MM.1S (cell line): ENCODE data around the gene TTC22.
A peak's percentile ranks its signal among the peaks of the same experiment; 100 is the strongest.

ENCODE experiments used
- DNase-seq: peaks from one replicate; pipeline ENCODE4 v3.0.0-alpha.2; 2015
- H2AFZ ChIP-seq: fragments of 300-600 bp; sonication (generic); 2 replicates; pipeline ENCODE4 v1.6.0; 2016; ENCODE audit warnings: antibody characterized with exemption, low read length
- H3F3A ChIP-seq: fragments of 300-600 bp; sonication (generic); 2 replicates; pipeline ENCODE4 v1.6.1; 2016; ENCODE audit warnings: mild to moderate bottlenecking, antibody characterized with exemption, low read length, moderate library complexity, mixed read lengths; ENCODE audit not compliant: insufficient read depth
- H3K27ac ChIP-seq: fragments of 300-600 bp; sonication (generic); 2 replicates; pipeline ENCODE4 v1.5.1; 2016; ENCODE audit warnings: mild to moderate bottlenecking, low read length
- H3K27me3 ChIP-seq: fragments of 300-600 bp; sonication (generic); replicated peaks from 2 replicates; pipeline ENCODE4 v1.6.0; 2016; ENCODE audit warnings: low read length; ENCODE audit not compliant: insufficient read depth
- H3K36me3 ChIP-seq: fragments of 300-600 bp; sonication (generic); replicated peaks from 2 replicates; pipeline ENCODE4 v1.6.1; 2016; ENCODE audit warnings: mild to moderate bottlenecking, low read length, mixed read lengths; ENCODE audit not compliant: insufficient read depth
- H3K4me1 ChIP-seq: fragments of 300-600 bp; sonication (generic); 2 replicates; pipeline ENCODE4 v1.6.1; 2016; ENCODE audit warnings: low read length, mixed read lengths
- H3K4me2 ChIP-seq: fragments of 300-600 bp; sonication (generic); 2 replicates; pipeline ENCODE4 v1.6.0; 2016; ENCODE audit warnings: low read depth, low read length
- H3K4me3 ChIP-seq: fragments of 300-600 bp; sonication (generic); 2 replicates; pipeline ENCODE4 v1.5.1; 2016; ENCODE audit warnings: low read length, mixed read lengths
- H3K79me2 ChIP-seq: fragments of 300-600 bp; sonication (generic); 2 replicates; pipeline ENCODE4 v1.6.1; 2016; ENCODE audit warnings: mixed run types, low read length, mixed read lengths
- H3K9ac ChIP-seq: fragments of 300-600 bp; sonication (generic); 2 replicates; pipeline ENCODE4 v1.6.1; 2016; ENCODE audit warnings: low read length, mixed read lengths
- H3K9me2 ChIP-seq: fragments of 300-600 bp; sonication (generic); replicated peaks from 2 replicates; pipeline ENCODE4 v1.6.1; 2016; ENCODE audit warnings: mild to moderate bottlenecking, low read length, mixed read lengths; ENCODE audit not compliant: insufficient read depth
- H3K9me3 ChIP-seq: fragments of 300-600 bp; sonication (generic); replicated peaks from 2 replicates; pipeline ENCODE4 v1.6.1; 2016; ENCODE audit warnings: mild to moderate bottlenecking, low read length, mixed read lengths; ENCODE audit not compliant: insufficient read depth
- H4K20me1 ChIP-seq: fragments of 300-600 bp; sonication (generic); 2 replicates; pipeline ENCODE4 v1.6.1; 2016; ENCODE audit warnings: mild to moderate bottlenecking, low read length, moderate library complexity, mixed read lengths; ENCODE audit not compliant: insufficient read depth
- CTCF ChIP-seq: fragments of 300-600 bp; sonication (generic); IDR thresholded peaks from 2 replicates; pipeline ENCODE4 v1.5.1; 2016; ENCODE audit warnings: antibody characterized with exemption, low read length, mixed read lengths
- EZH2 ChIP-seq: fragments of 300-600 bp; sonication (generic); optimal IDR thresholded peaks from 2 replicates; pipeline ENCODE3; 2017; ENCODE audit warnings: low read depth, mild to moderate bottlenecking, antibody characterized with exemption, low read length, mixed read lengths
- EZH2phosphoT487 ChIP-seq: fragments of 300-600 bp; sonication (generic); IDR thresholded peaks from 2 replicates; pipeline ENCODE4 v1.6.1; 2018; ENCODE audit warnings: antibody characterized with exemption, low read length

TTC22 gene

GRCh38 chr1:54810153-54810942 is 9.2 kb upstream of the TTC22 start:
- Histone ChIP-seq H3K4me2 (no peak overlapping the region), H2AFZ (0 out of 2 replicates have a peak overlapping the region, but pooled peaks have one; percentile 7), H3K4me3 (no peak overlapping the region), H3K36me3 (no peaks in the 10 kb centered on the region), H3K4me1 (no peaks in the 10 kb centered on the region), H3K9me3 (no peaks in the 10 kb centered on the region), H3K9ac (no peak overlapping the region), H3K9me2 (no peaks in the 10 kb centered on the region), H4K20me1 (no peaks in the 10 kb centered on the region), H3K27me3 (no peaks in the 10 kb centered on the region), H3F3A (no peaks in the 10 kb centered on the region), H3K79me2 (no peaks in the 10 kb centered on the region), H3K27ac (no peak overlapping the region)
- TF ChIP-seq CTCF (peak; percentile 83), EZH2 (no peak), EZH2phosphoT487 (no peak)
- DNase-seq: peak; percentile 42

GRCh38 chr1:54809496-54810074 is 8.5 kb upstream of the TTC22 start:
- Histone ChIP-seq H4K20me1 (no peaks in the 10 kb centered on the region), H3K27ac (no peak overlapping the region), H3K4me3 (no peak overlapping the region), H3K4me2 (no peak overlapping the region), H3K79me2 (no peaks in the 10 kb centered on the region), H3F3A (no peaks in the 10 kb centered on the region), H2AFZ (0 out of 2 replicates have a peak overlapping the region, but pooled peaks have one; percentile 7), H3K36me3 (no peaks in the 10 kb centered on the region), H3K9me2 (no peaks in the 10 kb centered on the region), H3K9ac (no peak overlapping the region), H3K27me3 (no peaks in the 10 kb centered on the region), H3K9me3 (no peaks in the 10 kb centered on the region), H3K4me1 (0 out of 2 replicates have a peak, but pooled peaks cover 3% of the 10 kb centered on the region)
- no peak for TF ChIP-seq EZH2
- no peak for TF ChIP-seq CTCF
- DNase-seq: no peak

- no peaks in the 10 kb centered on the region for H3K79me2 ChIP-seq
- no peak overlapping the region for H3K27ac ChIP-seq
- H3K4me2 ChIP-seq: no peak overlapping the region
- TF ChIP-seq CTCF (no peak), EZH2 (no peak), EZH2phosphoT487 (no peak)
- DNase-seq: no peak
- H3F3A ChIP-seq: no peaks in the 10 kb centered on the region
- no peak overlapping the region for H3K9ac ChIP-seq
- H3K9me3 ChIP-seq: no peaks in the 10 kb centered on the region
- no peaks in the 10 kb centered on the region for H3K27me3 ChIP-seq
- H3K4me1 ChIP-seq: 0 out of 2 replicates have a peak, but pooled peaks cover 7% of the 10 kb centered on the region
- no peaks in the 10 kb centered on the region for H3K36me3 ChIP-seq
- H3K9me2 ChIP-seq: no peaks in the 10 kb centered on the region
- H4K20me1 ChIP-seq: no peaks in the 10 kb centered on the region
- H2AFZ ChIP-seq: no peak overlapping the region
- H3K4me3 ChIP-seq: no peak overlapping the region
Measured at GRCh38 chr1:54808443-54809207, 7.5 kb upstream of the TTC22 start.
